H7 (cell line): ENCODE measurements around the gene PRKACA. TPM values are rescaled to one million over a fixed set of nuclear protein-coding genes. Genes with fewer than 3 reads are reported as not detected.
"Not testable (repeated sequence)": the region's sequence is repeated elsewhere in the genome, so short reads cannot be mapped to it uniquely, and the experiment has no call there.

ENCODE experiments used
- DNase-seq: peaks from one replicate; pipeline ENCODE4 v3.0.0; 2012
- H3K27me3 ChIP-seq: 2 replicates; pipeline ENCODE4 v1.6.0; 2011; ENCODE audit warnings: mild to moderate bottlenecking, low read length; ENCODE audit not compliant: control insufficient read depth, insufficient read depth
- H3K36me3 ChIP-seq: replicated peaks from 2 replicates; pipeline ENCODE4 v1.5.1; 2011; ENCODE audit warnings: low read length; ENCODE audit not compliant: control insufficient read depth, insufficient read depth
- H3K4me3 ChIP-seq: 2 replicates; pipeline ENCODE4 v1.5.1; 2011; ENCODE audit warnings: low read depth, mild to moderate bottlenecking, control low read depth, low read length, moderate library complexity; ENCODE audit not compliant: insufficient read depth
- total RNA-seq: library from RNA; depleted of rRNA; stranded (reverse); fragments of >200 nt; shearing (Covaris generic); gene quantifications from 2 replicates; pipeline ENCODE4 v1.2.3, GENCODE V29; 2014

PRKACA gene
- total RNA-seq, 1 experiment from 2014 or later = 31.7 TPM

- peaks cover 36% of the 10 kb centered on the region for H3K36me3 ChIP-seq
- H3K27me3 ChIP-seq = no peaks in the 10 kb centered on the region
- no peak for DNase-seq
- no peak overlapping the region for H3K4me3 ChIP-seq
Measured at GRCh38 chr19:14152713-14153112, 35.2 kb upstream of the PRKACA start.

- Histone ChIP-seq H3K4me3 (no peak overlapping the region), H3K36me3 (peaks cover 22% of the 10 kb centered on the region), H3K27me3 (no peaks in the 10 kb centered on the region)
- peak; percentile 70 for DNase-seq
Measured at GRCh38 chr19:14150770-14151661, 33.5 kb upstream of the PRKACA start.

GRCh38 chr19:14150041-14150769 lies 32.6 kb upstream of the PRKACA start:
- peaks cover 20% of the 10 kb centered on the region for H3K36me3 ChIP-seq

GRCh38 chr19:14149509-14149994 lies 32.0 kb upstream of the PRKACA start:
- peak; percentile 80 for DNase-seq
- H3K4me3 ChIP-seq = peak overlapping the region; percentile 5; the same call in 1 of the 2 replicates
- H3K27me3 ChIP-seq = no peaks in the 10 kb centered on the region
- H3K36me3 ChIP-seq = peaks cover 16% of the 10 kb centered on the region

More at GRCh38 chr19:14150041-14150769, 32.6 kb upstream of the PRKACA start:
- DNase-seq = peak; percentile 81
- Histone ChIP-seq H3K27me3 (no peaks in the 10 kb centered on the region), H3K4me3 (no peak overlapping the region)

- Histone ChIP-seq H3K27me3 (no peaks in the 10 kb centered on the region), H3K36me3 (peaks cover 16% of the 10 kb centered on the region), H3K4me3 (peak overlapping the region; percentile 5; the same call in 1 of the 2 replicates)
- peak; percentile 83 for DNase-seq
Measured at GRCh38 chr19:14148751-14149410, 31.3 kb upstream of the PRKACA start.

GRCh38 chr19:14147797-14148605 lies 30.4 kb upstream of the PRKACA start:
- no peak overlapping the region for H3K4me3 ChIP-seq
- H3K36me3 ChIP-seq = peaks cover 14% of the 10 kb centered on the region
- H3K27me3 ChIP-seq = no peaks in the 10 kb centered on the region
- DNase-seq = peak; percentile 88

DNA sequence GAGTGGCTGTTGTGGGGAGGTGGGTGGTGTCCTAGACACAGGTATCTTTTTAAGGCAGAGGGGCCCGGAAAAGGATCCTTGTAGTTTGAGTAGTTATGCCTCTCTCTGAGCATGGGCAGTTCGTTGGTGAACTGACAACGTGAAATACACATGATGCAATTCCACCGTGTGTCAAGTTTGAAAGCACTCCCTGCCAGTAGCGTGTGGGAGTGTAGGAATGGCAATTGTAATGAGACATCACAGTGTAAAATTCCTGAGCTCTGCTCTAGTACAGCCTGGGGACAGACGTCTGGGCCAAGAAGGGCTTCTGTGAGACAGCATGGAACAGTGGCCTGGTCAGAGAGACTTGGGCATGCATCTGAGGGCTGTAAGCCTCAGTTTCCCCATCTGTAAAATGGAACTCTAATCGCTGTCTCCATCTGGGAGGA lies 29.2 kb upstream of the PRKACA start:
- DNase-seq = peak; percentile 32
- Histone ChIP-seq H3K36me3 (peaks cover 4% of the 10 kb centered on the region), H3K27me3 (no peaks in the 10 kb centered on the region), H3K4me3 (no peak overlapping the region)

DNA sequence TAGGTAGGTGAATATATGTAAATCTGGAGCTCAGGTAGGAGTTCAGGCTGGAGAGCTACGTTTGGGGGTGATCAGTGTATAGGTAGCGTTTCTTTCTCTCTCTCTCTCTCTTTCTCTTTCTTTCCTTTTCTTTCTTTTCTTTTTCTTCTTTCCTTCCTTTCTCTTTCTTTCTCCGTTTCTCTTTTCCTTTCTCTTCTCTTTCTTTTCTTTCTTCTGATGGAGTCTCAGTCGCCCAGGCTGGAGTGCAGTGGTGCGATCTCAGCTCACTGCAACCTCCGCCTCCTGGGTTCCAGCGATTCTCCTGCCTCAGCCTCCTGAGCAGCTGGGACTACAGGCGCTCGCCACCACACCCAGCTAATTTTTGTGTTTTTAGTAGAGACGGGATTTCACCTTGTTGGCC lies 28.6 kb upstream of the PRKACA start:
- H3K27me3 ChIP-seq, DNase-seq, H3K4me3 ChIP-seq, H3K36me3 ChIP-seq: not testable (repeated sequence)

DNA sequence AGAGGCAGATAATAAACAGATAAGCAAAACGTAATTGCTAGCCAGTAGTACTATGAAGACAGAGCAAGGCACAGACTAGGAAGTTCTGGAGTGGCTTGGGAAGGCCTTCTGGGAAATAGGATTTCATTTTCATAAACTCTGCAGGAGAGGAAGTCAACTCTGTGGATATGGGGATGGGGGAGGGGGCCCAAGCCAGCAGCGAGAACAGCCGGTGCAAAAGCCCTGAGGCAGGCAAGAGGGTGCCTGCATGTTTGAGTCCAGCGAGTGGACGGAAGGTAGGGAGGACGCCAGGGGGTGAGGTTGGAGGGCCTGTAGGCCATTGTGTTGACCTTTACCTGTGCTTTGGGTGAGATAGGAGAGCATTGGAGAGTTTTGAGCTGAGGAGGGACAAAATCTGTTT lies 27.8 kb upstream of the PRKACA start:
- no peaks in the 10 kb centered on the region for H3K36me3 ChIP-seq
- H3K4me3 ChIP-seq = no peak overlapping the region
- H3K27me3 ChIP-seq = no peaks in the 10 kb centered on the region
- DNase-seq = peak; percentile 19

DNA sequence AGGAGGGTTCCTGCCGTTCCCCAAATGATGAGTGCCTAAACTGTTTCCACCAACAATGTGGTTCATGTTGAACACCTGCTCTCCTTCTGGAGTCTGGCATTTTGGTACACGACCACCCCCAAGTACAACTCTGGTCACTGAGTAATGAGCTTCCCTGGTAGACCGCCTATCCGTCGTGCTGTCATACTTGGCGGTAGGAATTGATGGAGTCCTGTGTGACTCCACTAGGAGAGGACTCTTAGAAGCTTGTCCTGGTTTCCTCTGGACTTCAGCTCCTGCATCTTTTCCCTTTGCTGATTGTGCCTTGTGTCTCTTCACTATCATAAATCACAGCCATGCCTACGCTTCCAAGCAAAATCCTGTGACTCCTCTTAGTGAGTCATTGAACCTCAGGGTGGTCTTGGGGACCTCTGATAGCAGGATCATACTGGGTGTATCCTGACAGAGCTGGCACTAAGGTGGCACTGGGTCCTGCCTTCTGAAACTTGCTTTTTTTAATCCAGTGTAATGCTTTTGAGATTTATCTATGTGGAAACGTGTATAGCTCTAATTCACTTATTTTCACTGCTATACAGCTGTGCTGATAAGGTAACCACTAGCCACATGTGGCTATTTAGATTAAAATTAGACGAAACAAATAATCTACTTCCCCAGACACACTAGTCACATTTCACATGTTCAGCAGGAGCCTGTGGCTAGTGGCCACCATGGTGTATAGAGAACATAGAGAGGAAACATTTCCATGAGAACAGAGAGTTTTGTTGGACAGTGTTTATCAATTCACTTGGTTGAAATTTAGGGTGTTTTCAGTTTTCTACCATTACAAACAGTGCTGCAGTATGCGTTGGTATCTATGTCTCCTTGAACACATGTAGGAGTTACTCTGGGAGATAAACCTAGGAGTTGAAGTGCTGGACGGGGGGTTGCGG lies 25.0 kb upstream of the PRKACA start:
- DNase-seq = no peak
- Histone ChIP-seq H3K36me3 (no peaks in the 10 kb centered on the region), H3K4me3 (no peak overlapping the region), H3K27me3 (no peaks in the 10 kb centered on the region)

- Histone ChIP-seq H3K4me3 (no peak overlapping the region), H3K27me3 (no peaks in the 10 kb centered on the region), H3K36me3 (no peaks in the 10 kb centered on the region)
- no peak for DNase-seq
Measured at GRCh38 chr19:14141041-14141440, 23.5 kb upstream of the PRKACA start.

GRCh38 chr19:14139944-14140343 lies 22.4 kb upstream of the PRKACA start:
- Histone ChIP-seq H3K27me3 (no peaks in the 10 kb centered on the region), H3K36me3 (no peaks in the 10 kb centered on the region), H3K4me3 (no peak overlapping the region)
- DNase-seq = no peak
